ENCODE data around the gene RAB24. TPM values are rescaled to one million over a fixed set of nuclear protein-coding genes. Genes with fewer than 3 reads are reported as not detected.

Gene RAB24
- total and polyA plus RNA-seq, 5 experiments from 2014 or later = 20.8 to 26.9 (median 23.3) TPM

Other genes with a start within 250 kb of the RAB24 start
- 1 to 10 TPM; 1.8 to 3.0 TPM for gene FGFR4, start 216.8 kb downstream of the RAB24 start, total RNA-seq
- under 1 TPM in 2 of 3 donors, not detected in 1; 0.23 to 0.76 TPM for gene FGFR4, start 216.8 kb downstream of the RAB24 start, polyA plus RNA-seq
- gene NSD1, start 169.9 kb downstream of the RAB24 start, total RNA-seq = 100 to 1,000 TPM; 118 to 130 TPM
- gene NSD1, start 169.9 kb downstream of the RAB24 start, polyA plus RNA-seq = 10 to 100 TPM; 25.0 to 43.1 (median 42.7) TPM
- gene PRELID1, start 80 bp upstream of the RAB24 start, total RNA-seq = 10 to 100 TPM; 54.2 to 61.4 TPM
- 100 to 1,000 TPM; 163 to 204 (median 180) TPM for gene PRELID1, start 80 bp upstream of the RAB24 start, polyA plus RNA-seq
- gene MXD3, start 8.2 kb upstream of the RAB24 start, total RNA-seq = 10 to 100 TPM; 13.6 to 18.1 TPM
- gene MXD3, start 8.2 kb upstream of the RAB24 start, polyA plus RNA-seq = 1 to 10 TPM in 1 of 3 donors, under 1 TPM in 2; 0.07 to 1.1 (median 0.44) TPM
- gene LMAN2, start 47.9 kb upstream of the RAB24 start, total RNA-seq = 10 to 100 TPM; 77.1 to 89.0 TPM
- 100 to 1,000 TPM; 212 to 243 (median 242) TPM for gene LMAN2, start 47.9 kb upstream of the RAB24 start, polyA plus RNA-seq
- gene RGS14, start 54.2 kb upstream of the RAB24 start, total RNA-seq = 100 to 1,000 TPM; 117 to 122 TPM
- 10 to 100 TPM; 40.9 to 89.3 (median 45.9) TPM for gene RGS14, start 54.2 kb upstream of the RAB24 start, polyA plus RNA-seq
- under 1 TPM; 0.16 to 0.25 TPM for gene SLC34A1, start 80.7 kb upstream of the RAB24 start, total RNA-seq
- gene SLC34A1, start 80.7 kb upstream of the RAB24 start, polyA plus RNA-seq = not detected
- not detected for gene PFN3, start 96.9 kb upstream of the RAB24 start, total RNA-seq
- not detected for gene PFN3, start 96.9 kb upstream of the RAB24 start, polyA plus RNA-seq
- gene F12, start 105.8 kb upstream of the RAB24 start, total RNA-seq = not detected
- under 1 TPM; 0.21 to 0.26 (median 0.25) TPM for gene F12, start 105.8 kb upstream of the RAB24 start, polyA plus RNA-seq
- gene GRK6, start 123.0 kb upstream of the RAB24 start, total RNA-seq = 100 to 1,000 TPM; 176 to 181 TPM
- 100 to 1,000 TPM in 2 of 3 donors, 10 to 100 TPM in 1; 83.1 to 204 (median 104) TPM for gene GRK6, start 123.0 kb upstream of the RAB24 start, polyA plus RNA-seq
- gene PRR7, start 143.1 kb upstream of the RAB24 start, total RNA-seq = 1 to 10 TPM; 7.6 to 7.7 TPM
- gene PRR7, start 143.1 kb upstream of the RAB24 start, polyA plus RNA-seq = 10 to 100 TPM; 14.6 to 21.6 (median 20.6) TPM
- 10 to 100 TPM; 57.0 to 62.9 TPM for gene DBN1, start 169.9 kb upstream of the RAB24 start, total RNA-seq
- gene DBN1, start 169.9 kb upstream of the RAB24 start, polyA plus RNA-seq = 10 to 100 TPM; 20.5 to 25.3 (median 21.8) TPM
- 10 to 100 TPM; 16.7 to 19.1 TPM for gene PDLIM7, start 193.9 kb upstream of the RAB24 start, total RNA-seq
- 1 to 10 TPM; 4.3 to 5.8 (median 5.3) TPM for gene PDLIM7, start 193.9 kb upstream of the RAB24 start, polyA plus RNA-seq
- 1 to 10 TPM; 3.7 to 3.8 TPM for gene DOK3, start 206.1 kb upstream of the RAB24 start, total RNA-seq
- gene DOK3, start 206.1 kb upstream of the RAB24 start, polyA plus RNA-seq = under 1 TPM in 1 of 3 donors, not detected in 2; 0.22 TPM
- 10 to 100 TPM; 84.0 to 86.4 TPM for gene DDX41, start 213.2 kb upstream of the RAB24 start, total RNA-seq
- gene DDX41, start 213.2 kb upstream of the RAB24 start, polyA plus RNA-seq = 10 to 100 TPM; 29.0 to 54.4 (median 43.0) TPM